Activated T-cell treated with anti-CD3 and anti-CD28 coated beads, Interleukin-2, amount 50 U/mL, for 72 hours (primary cell): ENCODE results near the gene FJX1. TPM values are rescaled to one million over a fixed set of nuclear protein-coding genes. Genes with fewer than 3 reads are reported as not detected.
A peak's percentile ranks its signal among the peaks of the same experiment; 100 is the strongest.

Source experiments
- ATAC-seq, 2 donors: fragments of 150-1000 bp; cut with Tn5 transposase; replicated peaks in 1 of 2; 2 replicates each; pipeline ENCODE4 v1.10.0; 2021; ENCODE audit warnings: moderate library complexity in 2 of 2, mild to moderate bottlenecking in 1 of 2
- DNase-seq, 2 donors: peaks; one replicate each; pipeline ENCODE4 v3.0.0; 2021 to 2022; ENCODE audit warnings: mixed read lengths in 1 of 2
- H3K27ac Mint-ChIP-seq: one replicate; pipeline ENCODE4 v1.8.0; 2022; ENCODE audit warnings: mild to moderate bottlenecking, moderate library complexity, mixed read lengths
- H3K27me3 Mint-ChIP-seq: one replicate; pipeline ENCODE4 v1.8.0; 2022; ENCODE audit warnings: low read depth, mixed read lengths
- H3K36me3 Mint-ChIP-seq, 2 donors: one replicate each; pipeline ENCODE4 v1.8.0; 2022; ENCODE audit warnings: mixed read lengths in 2 of 2, mild to moderate bottlenecking in 1 of 2; ENCODE audit not compliant: insufficient read depth in 2 of 2
- H3K4me1 Mint-ChIP-seq: one replicate; pipeline ENCODE4 v1.8.0; 2022; ENCODE audit warnings: low read depth, mixed read lengths
- H3K4me3 Mint-ChIP-seq, 2 donors: one replicate each; pipeline ENCODE4 v1.8.0; 2022; ENCODE audit warnings: mild to moderate bottlenecking in 2 of 2, mixed read lengths in 2 of 2, moderate library complexity in 2 of 2
- H3K9me3 Mint-ChIP-seq, 2 donors: one replicate each; pipeline ENCODE4 v1.8.0; 2022; ENCODE audit warnings: mixed read lengths in 2 of 2
- total RNA-seq, 2 donors: library from RNA; stranded (reverse); gene quantifications; one replicate each; pipeline ENCODE4 v1.2.3, GENCODE V29; 2022

FJX1 gene
- total RNA-seq, 2 donors from 2014 or later, result 0.46 to 0.89 TPM

- Mint-ChIP-seq H3K27me3 (peaks cover 49% of the 10 kb centered on the region), H3K27ac (no peak overlapping the region), H3K4me1 (peaks cover 4% of the 10 kb centered on the region), H3K36me3 (peaks cover 0 to 2% of the 10 kb centered on the region in 2 donors), H3K4me3 (no peak overlapping the region), H3K9me3 (no peaks in the 10 kb centered on the region)
- DNase-seq, result no peak
- no peak for ATAC-seq
These were observed 3.2 kb upstream of the FJX1 start for GRCh38 chr11:35614939-35615569.

GRCh38 chr11:35615921-35616900 is 2.0 kb upstream of the FJX1 start:
- Mint-ChIP-seq H3K27ac (no peak overlapping the region), H3K9me3 (no peaks in the 10 kb centered on the region), H3K36me3 (peaks cover 0 to 2% of the 10 kb centered on the region in 2 donors), H3K27me3 (peaks cover 49% of the 10 kb centered on the region), H3K4me1 (peaks cover 4% of the 10 kb centered on the region), H3K4me3 (no peak overlapping the region)
- peak; percentile 9 to 32 for ATAC-seq
- DNase-seq, result peak; percentile 10 to 24

- Mint-ChIP-seq H3K27ac (no peak overlapping the region), H3K27me3 (peaks cover 55% of the 10 kb centered on the region), H3K36me3 (peaks cover 0 to 2% of the 10 kb centered on the region in 2 donors), H3K4me1 (peaks cover 4% of the 10 kb centered on the region), H3K9me3 (no peaks in the 10 kb centered on the region), H3K4me3 (peak overlapping the region; percentile 79 to 86)
- DNase-seq (no peak), ATAC-seq (no peak)
These were observed 959 bp upstream of the FJX1 start for GRCh38 chr11:35617316-35617686.

- Mint-ChIP-seq H3K4me1 (peaks cover 4% of the 10 kb centered on the region), H3K4me3 (peak overlapping the region in 1 of 2 donors; percentile 72)
These were observed 346 bp downstream of the FJX1 start for GRCh38 chr11:35618497-35619115.

GRCh38 chr11:35619116-35619854 is 1.0 kb downstream of the FJX1 start:
- Mint-ChIP-seq H3K27ac (no peak overlapping the region), H3K4me1 (peaks cover 4% of the 10 kb centered on the region), H3K9me3 (no peaks in the 10 kb centered on the region), H3K4me3 (peak overlapping the region; percentile 72 to 77), H3K27me3 (peaks cover 66% of the 10 kb centered on the region), H3K36me3 (peaks cover 0 to 2% of the 10 kb centered on the region in 2 donors)
- DNase-seq (peak; percentile 15 to 19), ATAC-seq (peak; percentile 59 to 61)

More at GRCh38 chr11:35618497-35619115, 346 bp downstream of the FJX1 start:
- H3K36me3 Mint-ChIP-seq, result peaks cover 0 to 2% of the 10 kb centered on the region in 2 donors
- H3K9me3 Mint-ChIP-seq, result no peaks in the 10 kb centered on the region
- ATAC-seq, result peak; percentile 53 to 62
- H3K27ac Mint-ChIP-seq, result no peak overlapping the region
- peaks cover 60% of the 10 kb centered on the region for H3K27me3 Mint-ChIP-seq
- peak; percentile 26 to 36 for DNase-seq

GRCh38 chr11:35619855-35620640 is 1.8 kb downstream of the FJX1 start:
- Mint-ChIP-seq H3K27ac (no peak overlapping the region), H3K4me3 (peak overlapping the region; percentile 72 to 77), H3K36me3 (peaks cover 0 to 2% of the 10 kb centered on the region in 2 donors), H3K4me1 (peaks cover 4% of the 10 kb centered on the region), H3K27me3 (peaks cover 66% of the 10 kb centered on the region), H3K9me3 (no peaks in the 10 kb centered on the region)
- no peak for ATAC-seq
- peak in 1 of 2 donors; percentile 3 for DNase-seq

- ATAC-seq (no peak), DNase-seq (no peak)
- no peak overlapping the region for H3K27ac Mint-ChIP-seq
- no peaks in the 10 kb centered on the region for H3K9me3 Mint-ChIP-seq
- H3K27me3 Mint-ChIP-seq, result peaks cover 60% of the 10 kb centered on the region
- H3K36me3 Mint-ChIP-seq, result peaks cover 0 to 2% of the 10 kb centered on the region in 2 donors
- no peak overlapping the region for H3K4me3 Mint-ChIP-seq
- peaks cover 4% of the 10 kb centered on the region for H3K4me1 Mint-ChIP-seq
These were observed 2.5 kb downstream of the FJX1 start for GRCh38 chr11:35620795-35621194.

- Mint-ChIP-seq H3K4me3 (no peak overlapping the region), H3K9me3 (no peaks in the 10 kb centered on the region), H3K36me3 (peaks cover 0 to 2% of the 10 kb centered on the region in 2 donors), H3K27ac (no peak overlapping the region), H3K4me1 (peaks cover 4% of the 10 kb centered on the region), H3K27me3 (peaks cover 53% of the 10 kb centered on the region)
- ATAC-seq (no peak), DNase-seq (no peak)
These were observed 3.4 kb downstream of the FJX1 start for GRCh38 chr11:35621620-35622019.

GRCh38 chr11:35622070-35622469 is 3.8 kb downstream of the FJX1 start:
- Mint-ChIP-seq H3K4me1 (peaks cover 4% of the 10 kb centered on the region), H3K36me3 (peaks cover 0 to 2% of the 10 kb centered on the region in 2 donors), H3K27me3 (peaks cover 48% of the 10 kb centered on the region), H3K9me3 (no peaks in the 10 kb centered on the region), H3K4me3 (no peak overlapping the region), H3K27ac (no peak overlapping the region)
- ATAC-seq (no peak), DNase-seq (no peak)

GRCh38 chr11:35623621-35624168 is 5.4 kb downstream of the FJX1 start:
- Mint-ChIP-seq H3K27me3 (peaks cover 51% of the 10 kb centered on the region), H3K27ac (no peak overlapping the region), H3K36me3 (no peaks in the 10 kb centered on the region), H3K4me3 (no peak overlapping the region), H3K4me1 (no peaks in the 10 kb centered on the region), H3K9me3 (no peaks in the 10 kb centered on the region)
- no peak for DNase-seq
- no peak for ATAC-seq

- no peak overlapping the region for H3K27ac Mint-ChIP-seq
- H3K4me3 Mint-ChIP-seq, result no peak overlapping the region
- DNase-seq (no peak), ATAC-seq (no peak)
- H3K9me3 Mint-ChIP-seq, result no peaks in the 10 kb centered on the region
- H3K36me3 Mint-ChIP-seq, result no peaks in the 10 kb centered on the region
- H3K27me3 Mint-ChIP-seq, result peaks cover 57% of the 10 kb centered on the region
- no peaks in the 10 kb centered on the region for H3K4me1 Mint-ChIP-seq
These were observed 6.1 kb downstream of the FJX1 start for GRCh38 chr11:35624316-35624715.

- Mint-ChIP-seq H3K4me3 (no peak overlapping the region), H3K36me3 (no peaks in the 10 kb centered on the region), H3K27ac (no peak overlapping the region), H3K9me3 (no peaks in the 10 kb centered on the region), H3K27me3 (peaks cover 59% of the 10 kb centered on the region), H3K4me1 (no peaks in the 10 kb centered on the region)
- ATAC-seq (no peak), DNase-seq (no peak)
These were observed 6.5 kb downstream of the FJX1 start for GRCh38 chr11:35624781-35625180.
